Measurements from ENCODE around the gene HSPB6. TPM values are rescaled to one million over a fixed set of nuclear protein-coding genes. Genes with fewer than 3 reads are reported as not detected.

The HSPB6 gene
- total RNA-seq: 10 to 100 TPM in 1 of 4 donors, 1 to 10 TPM in 3; 1.7 to 21.9 (median 3.6) TPM

- no peak for DNase-seq
- peak within 1 kb of the TSS; percentile 93 to 98 (median 96) for H3K27ac ChIP-seq
- WGBS, 2 donors: 19 to 41% methylated on average over 11 to 13 of the region's 52 CpGs
- H3K36me3 ChIP-seq: peaks cover 8 to 48% (median 21%) of the 10 kb centered on the region in 3 donors
- no peaks in the 10 kb centered on the region for H3K27me3 ChIP-seq
- H3K4me3 ChIP-seq: peak within 1 kb of the TSS; percentile 69 to 94 (median 91)
- peaks cover 32 to 53% (median 37%) of the 10 kb centered on the region in 3 donors for H3K4me1 ChIP-seq
- TF ChIP-seq POLR2A (IDR thresholded peaks at IDR 0.05) (peak in 2 of 4 donors; percentile 34 to 71), CTCF (IDR thresholded peaks at IDR 0.05) (no peak)
- no peaks in the 10 kb centered on the region for H3K9me3 ChIP-seq
- intact Hi-C loops (cut with DNase I): no loop called here
These were observed at the start of gene HSPB6 for GRCh38 chr19:35756377-35757230. Gene HSPB6, minus strand, starts transcription at chr19:35757029. Its CDS starts 21 bp downstream, at chr19:35757008.

GRCh38 chr19:35806597-35806996 is 49.8 kb upstream of the HSPB6 start:
- Histone ChIP-seq H3K4me3 (no peak overlapping the region), H3K4me1 (no peaks in the 10 kb centered on the region), H3K9me3 (no peaks in the 10 kb centered on the region), H3K27ac (no peak overlapping the region), H3K36me3 (no peaks in the 10 kb centered on the region), H3K27me3 (peaks cover 0 to 36% (median 0%) of the 10 kb centered on the region in 4 donors)
- WGBS, 2 donors: 83% methylated on average over 1 of the region's 18 CpGs; no CpG with 5 or more reads in 1 of the 2 donors
- no peak for DNase-seq
- TF ChIP-seq POLR2A (IDR thresholded peaks at IDR 0.05) (no peak), CTCF (IDR thresholded peaks at IDR 0.05) (no peak)
- intact Hi-C loops (cut with DNase I): no loop called here

GRCh38 chr19:35805526-35806102 is 48.8 kb upstream of the HSPB6 start:
- 69 to 78% methylated on average over 3 to 4 of the region's 5 CpGs for WGBS, 2 donors
- no peak overlapping the region for H3K4me3 ChIP-seq
- H3K27me3 ChIP-seq: peaks cover 0 to 43% (median 0%) of the 10 kb centered on the region in 4 donors
- no peaks in the 10 kb centered on the region for H3K36me3 ChIP-seq
- H3K4me1 ChIP-seq: no peaks in the 10 kb centered on the region
- no peak for DNase-seq
- no peaks in the 10 kb centered on the region for H3K9me3 ChIP-seq
- H3K27ac ChIP-seq: no peak overlapping the region
- intact Hi-C loops (cut with DNase I): no loop called here
- TF ChIP-seq POLR2A (IDR thresholded peaks at IDR 0.05) (no peak), CTCF (IDR thresholded peaks at IDR 0.05) (no peak)

- 29 to 41% methylated on average over 2 to 3 of the region's 3 CpGs for WGBS, 2 donors
These were observed 45.0 kb upstream of the HSPB6 start for GRCh38 chr19:35801828-35802227.

More at GRCh38 chr19:35801828-35802227, 45.0 kb upstream of the HSPB6 start:
- no peak for DNase-seq
- Histone ChIP-seq H3K27ac (no peak overlapping the region), H3K4me1 (no peaks in the 10 kb centered on the region), H3K9me3 (no peaks in the 10 kb centered on the region), H3K27me3 (peaks cover 0 to 58% (median 3%) of the 10 kb centered on the region in 4 donors), H3K4me3 (no peak overlapping the region), H3K36me3 (no peaks in the 10 kb centered on the region)
- intact Hi-C loops (cut with DNase I): no loop called here
- TF ChIP-seq POLR2A (IDR thresholded peaks at IDR 0.05) (no peak), CTCF (IDR thresholded peaks at IDR 0.05) (no peak)

Measured in esophagus squamous epithelium (tissue), 5 donors.